ENCODE results near the gene METRN.

DNA sequence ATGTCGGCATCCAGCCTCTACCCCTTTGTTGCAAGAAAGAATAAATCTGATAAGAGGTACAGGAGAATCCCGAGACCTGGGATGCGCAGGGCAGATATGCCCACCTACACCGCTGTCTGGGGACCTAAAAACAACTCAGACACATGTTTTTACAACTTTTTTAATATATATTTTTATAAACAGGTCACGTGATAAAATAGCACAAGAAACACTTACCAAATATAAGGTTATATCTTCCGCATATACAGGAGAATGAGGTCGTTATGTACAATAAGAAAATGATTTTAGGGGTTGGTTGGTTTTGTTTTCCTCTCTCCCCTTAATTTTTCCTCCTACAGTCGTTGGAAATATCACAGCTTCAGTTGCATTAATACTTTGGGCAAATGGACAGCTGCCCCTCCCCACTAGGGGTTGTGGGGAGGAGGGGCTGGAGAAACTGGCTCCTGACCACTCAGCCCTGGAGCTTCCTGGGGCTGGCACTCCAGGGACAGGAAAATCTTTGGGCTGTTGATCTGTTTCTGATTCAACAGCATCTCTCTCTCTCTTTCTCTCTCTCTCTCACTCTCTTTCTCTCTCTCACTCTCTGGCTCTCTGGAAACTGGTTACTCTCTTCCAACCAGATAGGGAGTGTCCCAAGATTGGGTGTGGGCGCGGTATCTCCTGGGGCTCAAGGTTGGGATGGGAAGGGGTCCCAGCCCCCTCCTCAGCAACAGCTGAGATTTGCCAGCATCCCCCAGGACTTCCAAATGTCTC lies 22.4 kb upstream of the METRN start:
- TF ChIP-seq EZH2 (IDR thresholded peaks at IDR 0.05; ENCODE audit: insufficient read depth, poor library complexity, severe bottlenecking), result no peak
- no peak for TF ChIP-seq EZH2phosphoT487 (IDR thresholded peaks at IDR 0.05; ENCODE audit: insufficient read depth, low read depth)
